HepG2 (cell line): ENCODE data around the gene GPR42. TPM values are rescaled to one million over a fixed set of nuclear protein-coding genes. Genes with fewer than 3 reads are reported as not detected.

Experiments
- CBX5 ChIP-seq: sonication (generic); formaldehyde crosslinking; IDR thresholded peaks from 2 replicates; pipeline ENCODE4 v1.4.0; 2020; ENCODE audit warnings: missing genetic modification reagents, borderline replicate concordance
- CENPT ChIP-seq: sonication (generic); formaldehyde crosslinking; IDR thresholded peaks from 2 replicates; pipeline ENCODE4 v1.8.0; 2022; ENCODE audit warnings: low read depth, mild to moderate bottlenecking, moderate library complexity, missing genetic modification reagents
- CHCHD3 ChIP-seq: sonication (generic); formaldehyde crosslinking; IDR thresholded peaks from 2 replicates; pipeline ENCODE4 v1.8.0; 2022; ENCODE audit warnings: mild to moderate bottlenecking, missing genetic modification reagents, moderate library complexity
- GPN1 ChIP-seq: sonication (generic); formaldehyde crosslinking; IDR thresholded peaks from 2 replicates; pipeline ENCODE4 v1.5.1; 2020; ENCODE audit warnings: missing genetic modification reagents, borderline replicate concordance
- HDAC1 ChIP-seq: sonication (generic); formaldehyde crosslinking; IDR thresholded peaks from 2 replicates; pipeline ENCODE4 v1.5.1; 2020; ENCODE audit warnings: mild to moderate bottlenecking, missing genetic modification reagents
- HIVEP1 ChIP-seq: sonication (generic); formaldehyde crosslinking; IDR thresholded peaks from 2 replicates; pipeline ENCODE4 v1.4.0; 2020; ENCODE audit warnings: mild to moderate bottlenecking, missing genetic modification reagents
- KDM2A ChIP-seq: sonication (generic); formaldehyde crosslinking; IDR thresholded peaks from 2 replicates; pipeline ENCODE4 v1.4.0; 2020; ENCODE audit warnings: low read depth, missing genetic modification reagents, borderline replicate concordance
- KDM5A ChIP-seq: fragments of 200-600 bp; sonication (generic); IDR thresholded peaks from 2 replicates; pipeline ENCODE4 v1.7.0; 2018; ENCODE audit warnings: antibody characterized with exemption, mild to moderate bottlenecking, low read length, borderline replicate concordance
- KLF6 ChIP-seq: IDR thresholded peaks from 2 replicates; pipeline ENCODE4 v1.8.0; 2016; ENCODE audit warnings: missing biosample characterization, missing genetic modification reagents
- MAFG ChIP-seq: sonication (generic); formaldehyde crosslinking; IDR thresholded peaks from 2 replicates; pipeline ENCODE4 v1.5.1; 2020; ENCODE audit warnings: mild to moderate bottlenecking, missing genetic modification reagents
- MLXIP ChIP-seq: sonication (generic); formaldehyde crosslinking; IDR thresholded peaks from 2 replicates; pipeline ENCODE4 v1.9.0; 2021; ENCODE audit warnings: missing genetic modification reagents, borderline replicate concordance
- NBN ChIP-seq: fragments of 450-650 bp; conservative IDR thresholded peaks from 2 replicates; pipeline ENCODE4 v1.6.1; 2017
- RXRB ChIP-seq: IDR thresholded peaks from 2 replicates; pipeline ENCODE4 v1.6.1; 2016; ENCODE audit warnings: borderline replicate concordance, missing genetic modification reagents, missing compliant biosample characterization
- SKI ChIP-seq: fragments of 450-650 bp; IDR thresholded peaks from one replicate; pipeline ENCODE4 v1.6.1; 2018; ENCODE audit warnings: mild to moderate bottlenecking; ENCODE audit not compliant: partially characterized antibody
- SRF ChIP-seq: IDR thresholded peaks from 2 replicates; pipeline ENCODE4 v1.6.1; 2011; ENCODE audit warnings: mild to moderate bottlenecking, low read depth, low read length, moderate library complexity
- TFE3 ChIP-seq: IDR thresholded peaks from 2 replicates; pipeline ENCODE4 v1.6.1; 2016
- THAP8 ChIP-seq: sonication (generic); formaldehyde crosslinking; IDR thresholded peaks from 2 replicates; pipeline ENCODE4 v1.5.1; 2020; ENCODE audit warnings: missing genetic modification reagents, mild to moderate bottlenecking, borderline replicate concordance
- TSC22D2 ChIP-seq: sonication (generic); formaldehyde crosslinking; IDR thresholded peaks from 2 replicates; pipeline ENCODE4 v1.5.1; 2020; ENCODE audit warnings: missing genetic modification reagents, mild to moderate bottlenecking, borderline replicate concordance
- XRCC5 ChIP-seq: fragments of 200-400 bp; formaldehyde crosslinking; optimal IDR thresholded peaks from 2 replicates; pipeline ENCODE3; 2017; ENCODE audit warnings: mild to moderate bottlenecking, low read length
- ZMYM3 ChIP-seq: sonication (generic); formaldehyde crosslinking; IDR thresholded peaks from 2 replicates; pipeline ENCODE4 v1.5.1; 2020; ENCODE audit warnings: mild to moderate bottlenecking, missing genetic modification reagents
- ZNF180 ChIP-seq: sonication (generic); formaldehyde crosslinking; IDR thresholded peaks from 2 replicates; pipeline ENCODE4 v1.4.0; 2020; ENCODE audit warnings: low read depth, missing genetic modification reagents, borderline replicate concordance
- ZNF362 ChIP-seq: sonication (generic); formaldehyde crosslinking; IDR thresholded peaks from 2 replicates; pipeline ENCODE4 v1.4.0; 2020; ENCODE audit warnings: missing genetic modification reagents, mild to moderate bottlenecking, borderline replicate concordance
- ZNF607 ChIP-seq: sonication (generic); formaldehyde crosslinking; IDR thresholded peaks from 2 replicates; pipeline ENCODE4 v1.5.1; 2020; ENCODE audit warnings: missing genetic modification reagents, mild to moderate bottlenecking, borderline replicate concordance
- ZNF777 ChIP-seq: sonication (generic); formaldehyde crosslinking; IDR thresholded peaks from 2 replicates; pipeline ENCODE4 v1.4.0; 2020; ENCODE audit warnings: missing genetic modification reagents
- polyA plus RNA-seq, 8 experiments: library from polyadenylated mRNA; depleted of rRNA in 3 of 8; stranded (reverse) in 7 of 8; unstranded in 1 of 8; fragments of >200 nt; fragmentation: Illumina TruSeq in 4 of 8; extraction: Trizol in 4 of 8; gene quantifications; 2 replicates each; pipeline versions ENCODE4 v1.2.1 to v1.2.3, GENCODE V29; 2011 to 2016; ENCODE audit warnings: low read depth in 4 of 8, missing spikeins in 1 of 8, mixed read lengths in 1 of 8; ENCODE audit not compliant: insufficient read depth in 1 of 8
- total RNA-seq, 5 experiments: library from RNA; depleted of rRNA; stranded (reverse); fragments of >200 nt; fragmentation: Illumina TruSeq; extraction: Trizol; gene quantifications; 2 replicates each; pipeline ENCODE4 v1.2.3, GENCODE V29; 2016; ENCODE audit warnings: low read depth in 1 of 5

Gene GPR42
- total and polyA plus RNA-seq, 2 of the 13 experiments (the other 11 are each of a cell fraction or from before 2014, with no cell fraction given), result not detected

GRCh38 chr19:35352448-35353304 lies 18.2 kb upstream of the GPR42 start (continued):
- no peak for TF ChIP-seq GPN1 (CRISPR knock-in tag)
- TF ChIP-seq CENPT (CRISPR knock-in tag), result 0 out of 2 replicates have a peak, but pooled peaks have one; percentile 36
- TF ChIP-seq HDAC1, result peak; percentile 45; the same call in 1 of the 2 replicates
- TF ChIP-seq THAP8 (CRISPR knock-in tag), result no peak
- no peak for TF ChIP-seq SRF
- TF ChIP-seq TSC22D2 (CRISPR knock-in tag), result no peak
- no peak for TF ChIP-seq MLXIP
- no peak for TF ChIP-seq NBN
- TF ChIP-seq KDM5A, result no peak
- TF ChIP-seq RXRB (CRISPR knock-in tag), result 0 out of 2 replicates have a peak, but pooled peaks have one; percentile 40
- TF ChIP-seq KDM2A (CRISPR knock-in tag), result peak; percentile 54; the same call in 1 of the 2 replicates
- no peak; the same call in 1 of the 2 replicates for TF ChIP-seq KLF6 (CRISPR knock-in tag)
- peak; percentile 31; the same call in 1 of the 2 replicates for TF ChIP-seq CBX5 (CRISPR knock-in tag)
- TF ChIP-seq TFE3, result no peak
- no peak for TF ChIP-seq ZNF777 (CRISPR knock-in tag)
- no peak for TF ChIP-seq ZNF180 (CRISPR knock-in tag)
- TF ChIP-seq HIVEP1 (CRISPR knock-in tag), result no peak
- TF ChIP-seq ZNF362 (CRISPR knock-in tag), result 0 out of 2 replicates have a peak, but pooled peaks have one; percentile 19
- no peak for TF ChIP-seq ZNF607 (CRISPR knock-in tag)
- TF ChIP-seq ZMYM3, result peak; percentile 43; the same call in 1 of the 2 replicates
- no peak for TF ChIP-seq MAFG (CRISPR knock-in tag)
- TF ChIP-seq XRCC5, result no peak
- no peak for TF ChIP-seq SKI
- TF ChIP-seq CHCHD3 (CRISPR knock-in tag), result no peak
